Keratinocyte (primary cell): ENCODE measurements around the gene HNF4A. TPM values are rescaled to one million over a fixed set of nuclear protein-coding genes. Genes with fewer than 3 reads are reported as not detected.

Source experiments
- DNase-seq: peaks from one replicate; pipeline ENCODE4 v3.0.0-alpha.2; 2011; ENCODE audit warnings: low read depth, missing footprints, low spot score
- FAIRE-seq: peaks from 2 replicates; lab custom pipeline; 2011; peaks lifted over from hg19 to GRCh38; lab: Jason Lieb, UNC
- H2AFZ ChIP-seq: 2 replicates; pipeline ENCODE4 v1.6.0; 2012; ENCODE audit warnings: low read length, control low read depth, inconsistent platforms; ENCODE audit not compliant: control insufficient read depth
- H3K27ac ChIP-seq: 2 replicates; pipeline ENCODE4 v1.5.1; 2011; ENCODE audit warnings: low read length; ENCODE audit not compliant: control insufficient read depth, insufficient read depth
- H3K27me3 ChIP-seq: 3 replicates; pipeline ENCODE4 v1.6.0; 2011; ENCODE audit warnings: low read length; ENCODE audit not compliant: control insufficient read depth, insufficient read depth; ENCODE audit errors: extremely low read depth
- H3K36me3 ChIP-seq, 2 experiments: 2 replicates in 1 of 2; 3 replicates in 1 of 2; pipeline ENCODE4 v1.5.1; 2011; ENCODE audit warnings: low read length in 2 of 2, mild to moderate bottlenecking in 1 of 2; ENCODE audit not compliant: control insufficient read depth in 2 of 2, insufficient read depth in 2 of 2; ENCODE audit errors: extremely low read depth in 1 of 2
- H3K4me1 ChIP-seq: 3 replicates; pipeline ENCODE4 v1.5.1; 2011; ENCODE audit warnings: low read length; ENCODE audit not compliant: control insufficient read depth, insufficient read depth; ENCODE audit errors: extremely low read depth
- H3K4me2 ChIP-seq: 3 replicates; pipeline ENCODE4 v1.6.0; 2011; ENCODE audit warnings: low read depth, low read length; ENCODE audit not compliant: control insufficient read depth, insufficient read depth; ENCODE audit errors: extremely low read depth
- H3K4me3 ChIP-seq, 3 experiments: fragments of 200-600 bp in 1 of 3; sonication (generic) in 1 of 3; 2 replicates in 2 of 3; 3 replicates in 1 of 3; pipeline ENCODE4 v1.5.1; 2011 to 2016; ENCODE audit warnings: low read length in 3 of 3, mild to moderate bottlenecking in 3 of 3, control low read depth in 2 of 3, inconsistent platforms in 1 of 3, low read depth in 1 of 3, mixed read lengths in 1 of 3, mixed run types in 1 of 3, moderate library complexity in 1 of 3; ENCODE audit not compliant: control insufficient read depth in 2 of 3, insufficient read depth in 2 of 3; ENCODE audit errors: extremely low read depth in 1 of 3
- H3K79me2 ChIP-seq: 2 replicates; pipeline ENCODE4 v1.6.0; 2012; ENCODE audit warnings: low read length; ENCODE audit not compliant: control insufficient read depth, insufficient read depth
- H3K9ac ChIP-seq: 3 replicates; pipeline ENCODE4 v1.6.0; 2011; ENCODE audit warnings: low read length; ENCODE audit not compliant: control insufficient read depth, insufficient read depth; ENCODE audit errors: extremely low read depth
- H3K9me1 ChIP-seq: 3 replicates; pipeline ENCODE4 v1.6.0; 2011; ENCODE audit warnings: low read length; ENCODE audit not compliant: control insufficient read depth, insufficient read depth; ENCODE audit errors: extremely low read depth
- H3K9me3 ChIP-seq: 2 replicates; pipeline ENCODE4 v1.5.1; 2012; ENCODE audit warnings: low read depth, low read length; ENCODE audit not compliant: control insufficient read depth
- H4K20me1 ChIP-seq: 3 replicates; pipeline ENCODE4 v1.6.0; 2011; ENCODE audit warnings: low read length; ENCODE audit not compliant: control insufficient read depth, insufficient read depth; ENCODE audit errors: extremely low read depth
- CTCF ChIP-seq, 3 experiments: IDR thresholded peaks in 1 of 3; conservative IDR thresholded peaks in 1 of 3; optimal IDR thresholded peaks in 1 of 3; 2 replicates in 2 of 3; 3 replicates in 1 of 3; pipeline versions ENCODE3 to v1.5.1; 2011; ENCODE audit warnings: low read length in 3 of 3, mild to moderate bottlenecking in 3 of 3, moderate library complexity in 2 of 3, control low read depth in 1 of 3, inconsistent platforms in 1 of 3; ENCODE audit not compliant: insufficient read depth in 2 of 3; ENCODE audit errors: extremely low read depth in 1 of 3
- EZH2 ChIP-seq: IDR thresholded peaks from one replicate; pipeline ENCODE4 v1.6.1; 2012; ENCODE audit warnings: inconsistent platforms, mild to moderate bottlenecking, low read length, moderate library complexity
- dilution Hi-C: fragments of 300-500 bp; cut with MboI; formaldehyde crosslinking; loops from one replicate; pipeline ENCODE4 v1.7.0; 2020; ENCODE audit warnings: low sequenced_read_pairs; ENCODE audit not compliant: extremely low pct_ligation_motif_present
- polyA plus RNA-seq, 5 experiments: library from polyadenylated mRNA; depleted of rRNA in 3 of 5; stranded (reverse) in 3 of 5; stranded (forward) in 1 of 5; unstranded in 1 of 5; fragments of >200 nt; gene quantifications; 1 replicate in 1 of 5; 2 replicates in 3 of 5; 3 replicates in 1 of 5; pipeline versions ENCODE4 v1.2.1 to v1.2.3, GENCODE V29; 2011 to 2012; ENCODE audit warnings: missing spikeins in 2 of 5, low read depth in 1 of 5, low replicate concordance in 1 of 5

HNF4A gene
- polyA plus RNA-seq, 1 donor (not counting 4 experiments of a cell fraction or from before 2014, with no cell fraction given) = not detected

- peak overlapping the region; percentile 100 for H2AFZ ChIP-seq
- H3K9me1 ChIP-seq = no peaks in the 10 kb centered on the region
- no peaks in the 10 kb centered on the region for H3K27me3 ChIP-seq
- dilution Hi-C loops = no loop called here
- H3K9me3 ChIP-seq = no peaks in the 10 kb centered on the region
- no peaks in the 10 kb centered on the region for H4K20me1 ChIP-seq
- FAIRE-seq (no peak), DNase-seq (no peak)
- TF ChIP-seq CTCF (optimal IDR thresholded peaks at IDR 0.05 in 1 of 3, IDR thresholded peaks at IDR 0.05 in 1 of 3, conservative IDR thresholded peaks at IDR 0.05 in 1 of 3; ENCODE audit: extremely low read depth in 1 of 3, insufficient read depth in 2 of 3, low read length in 3 of 3) (no peak), EZH2 (no peak)
- peaks cover 10% of the 10 kb centered on the region for H3K4me1 ChIP-seq
- peak overlapping the region; percentile 98 for H3K4me2 ChIP-seq
- H3K79me2 ChIP-seq = peaks cover 13% of the 10 kb centered on the region
- peak overlapping the region; percentile 81 for H3K9ac ChIP-seq
- H3K36me3 ChIP-seq = no peaks in the 10 kb centered on the region
- H3K27ac ChIP-seq = peak overlapping the region; percentile 51
- H3K4me3 ChIP-seq = peak overlapping the region; percentile 67 to 87 (median 79)
Measured at GRCh38 chr20:44309763-44310663, 45.5 kb upstream of the HNF4A start.

GRCh38 chr20:44310664-44311639 is 44.5 kb upstream of the HNF4A start, which contains the start of gene FITM2:
Gene FITM2 (minus strand): TSS chr20:44311202. CDS start chr20:44311148, 54 bp downstream.
- H3K27ac ChIP-seq = peak within 1 kb of the TSS; percentile 51
- H3K36me3 ChIP-seq = no peaks in the 10 kb centered on the region
- H3K9me1 ChIP-seq = no peaks in the 10 kb centered on the region
- H3K9me3 ChIP-seq = no peaks in the 10 kb centered on the region
- FAIRE-seq (no peak), DNase-seq (peak; percentile 77)
- peaks cover 13% of the 10 kb centered on the region for H3K79me2 ChIP-seq
- H3K4me1 ChIP-seq = peaks cover 10% of the 10 kb centered on the region
- H3K4me2 ChIP-seq = peak within 1 kb of the TSS; percentile 98
- peak within 1 kb of the TSS; percentile 81 for H3K9ac ChIP-seq
- dilution Hi-C loops = no loop called here
- H3K27me3 ChIP-seq = no peaks in the 10 kb centered on the region
- no peaks in the 10 kb centered on the region for H4K20me1 ChIP-seq
- H2AFZ ChIP-seq = peak within 1 kb of the TSS; percentile 100
- peak within 1 kb of the TSS; percentile 67 to 87 (median 79) for H3K4me3 ChIP-seq
- TF ChIP-seq EZH2 (no peak), CTCF (optimal IDR thresholded peaks at IDR 0.05 in 1 of 3, IDR thresholded peaks at IDR 0.05 in 1 of 3, conservative IDR thresholded peaks at IDR 0.05 in 1 of 3; ENCODE audit: extremely low read depth in 1 of 3, insufficient read depth in 2 of 3, low read length in 3 of 3) (peak; percentile 79 to 99 (median 97))
